Measurements from ENCODE around the gene FHOD1.

The FHOD1 gene

GRCh38 chr16:67230809-67231660 is 16.2 kb downstream of the FHOD1 start:
- no peak for DNase-seq

- no peak for DNase-seq
These were observed 17.1 kb downstream of the FHOD1 start for GRCh38 chr16:67229906-67230808.

- no peak for DNase-seq
These were observed 18.4 kb downstream of the FHOD1 start for GRCh38 chr16:67228905-67229304.

- no peak for DNase-seq
These were observed 19.1 kb downstream of the FHOD1 start for GRCh38 chr16:67228034-67228785.

GRCh38 chr16:67227567-67227921 is 19.7 kb downstream of the FHOD1 start:
- DNase-seq, result no peak

GRCh38 chr16:67226804-67227566 is 20.3 kb downstream of the FHOD1 start, which contains the start of gene TMEM208:
Gene TMEM208 (plus strand): TSS chr16:67227130. CDS start chr16:67227219, 89 bp downstream.
- peak; percentile 99 for DNase-seq

GRCh38 chr16:67226295-67226803 is 20.9 kb downstream of the FHOD1 start:
- no peak for DNase-seq

- DNase-seq, result no peak
These were observed 23.3 kb downstream of the FHOD1 start for GRCh38 chr16:67223992-67224391.

GRCh38 chr16:67216612-67217490 is 30.4 kb downstream of the FHOD1 start:
- no peak for DNase-seq

- no peak for DNase-seq
These were observed 31.6 kb downstream of the FHOD1 start for GRCh38 chr16:67215706-67216105.

GRCh38 chr16:67213197-67214019 is 33.9 kb downstream of the FHOD1 start:
- DNase-seq, result no peak

GRCh38 chr16:67212766-67213165 is 34.5 kb downstream of the FHOD1 start:
- DNase-seq, result no peak

GRCh38 chr16:67211674-67212073 is 35.6 kb downstream of the FHOD1 start:
- no peak for DNase-seq

- no peak for DNase-seq
These were observed 37.0 kb downstream of the FHOD1 start for GRCh38 chr16:67210069-67210937.

- no peak for DNase-seq
These were observed 37.7 kb downstream of the FHOD1 start for GRCh38 chr16:67209565-67209964.

- DNase-seq, result no peak
These were observed 39.0 kb downstream of the FHOD1 start for GRCh38 chr16:67208154-67208896.

- no peak for DNase-seq
These were observed 39.8 kb downstream of the FHOD1 start for GRCh38 chr16:67207249-67208091.
